Measurements from ENCODE around the gene LIMCH1.

GRCh38 chr4:41532336-41532735 is 5.6 kb upstream of the LIMCH1 start:
- TF ChIP-seq POLR2AphosphoS5 (IDR thresholded peaks at IDR 0.05; ENCODE audit: low read depth, low read length): no peak
- no peak for TF ChIP-seq SIN3A (IDR thresholded peaks at IDR 0.05; ENCODE audit: low read depth)
- TF ChIP-seq CEBPB (IDR thresholded peaks at IDR 0.05; ENCODE audit: low read depth): no peak
- TF ChIP-seq YY1 (IDR thresholded peaks at IDR 0.05; ENCODE audit: extremely low read depth, insufficient replicate concordance, low read depth, low read length): no peak
- TF ChIP-seq, protein P1, sequence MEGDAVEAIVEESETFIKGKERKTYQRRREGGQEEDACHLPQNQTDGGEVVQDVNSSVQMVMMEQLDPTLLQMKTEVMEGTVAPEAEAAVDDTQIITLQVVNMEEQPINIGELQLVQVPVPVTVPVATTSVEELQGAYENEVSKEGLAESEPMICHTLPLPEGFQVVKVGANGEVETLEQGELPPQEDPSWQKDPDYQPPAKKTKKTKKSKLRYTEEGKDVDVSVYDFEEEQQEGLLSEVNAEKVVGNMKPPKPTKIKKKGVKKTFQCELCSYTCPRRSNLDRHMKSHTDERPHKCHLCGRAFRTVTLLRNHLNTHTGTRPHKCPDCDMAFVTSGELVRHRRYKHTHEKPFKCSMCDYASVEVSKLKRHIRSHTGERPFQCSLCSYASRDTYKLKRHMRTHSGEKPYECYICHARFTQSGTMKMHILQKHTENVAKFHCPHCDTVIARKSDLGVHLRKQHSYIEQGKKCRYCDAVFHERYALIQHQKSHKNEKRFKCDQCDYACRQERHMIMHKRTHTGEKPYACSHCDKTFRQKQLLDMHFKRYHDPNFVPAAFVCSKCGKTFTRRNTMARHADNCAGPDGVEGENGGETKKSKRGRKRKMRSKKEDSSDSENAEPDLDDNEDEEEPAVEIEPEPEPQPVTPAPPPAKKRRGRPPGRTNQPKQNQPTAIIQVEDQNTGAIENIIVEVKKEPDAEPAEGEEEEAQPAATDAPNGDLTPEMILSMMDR (IDR thresholded peaks at IDR 0.05 in 2 of 3, conservative IDR thresholded peaks at IDR 0.05 in 1 of 3; ENCODE audit: borderline replicate concordance in 1 of 3, insufficient read depth in 1 of 3, low read depth in 2 of 3, low read length in 2 of 3): no peak
- TF ChIP-seq RAD21 (IDR thresholded peaks at IDR 0.05; ENCODE audit: low read depth): no peak
- no peak for TF ChIP-seq EZH2 (IDR thresholded peaks at IDR 0.05)
- TF ChIP-seq JUND (IDR thresholded peaks at IDR 0.05): no peak
- TF ChIP-seq, protein P2, sequence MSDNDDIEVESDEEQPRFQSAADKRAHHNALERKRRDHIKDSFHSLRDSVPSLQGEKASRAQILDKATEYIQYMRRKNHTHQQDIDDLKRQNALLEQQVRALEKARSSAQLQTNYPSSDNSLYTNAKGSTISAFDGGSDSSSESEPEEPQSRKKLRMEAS (IDR thresholded peaks at IDR 0.05): no peak
- TF ChIP-seq ELF1 (IDR thresholded peaks at IDR 0.05; ENCODE audit: borderline replicate concordance, low read depth): no peak
- TF ChIP-seq EZH2phosphoT487 (IDR thresholded peaks at IDR 0.05; ENCODE audit: borderline replicate concordance): no peak
